Loucy (cell line): ENCODE data around the gene SNX19.

ENCODE experiments used
- CTCF ChIP-seq: fragments of 200-600 bp; sonication (generic); conservative IDR thresholded peaks from 2 replicates; pipeline ENCODE4 v1.5.1; 2014; ENCODE audit warnings: mild to moderate bottlenecking, antibody characterized with exemption, low read length
- EZH2phosphoT487 ChIP-seq: fragments of 200-600 bp; IDR thresholded peaks from 2 replicates; pipeline ENCODE4 v1.6.1; 2018; ENCODE audit warnings: antibody characterized with exemption, mild to moderate bottlenecking, moderate library complexity, borderline replicate concordance

GRCh38 chr11:130913268-130913667 lies 3.0 kb downstream of the SNX19 start:
- no peak for TF ChIP-seq CTCF
- TF ChIP-seq EZH2phosphoT487, result no peak
